Measurements from ENCODE around the gene MAD1L1.
"Not testable (repeated sequence)": the region's sequence is repeated elsewhere in the genome, so short reads cannot be mapped to it uniquely, and the experiment has no call there.

The MAD1L1 gene

DNA sequence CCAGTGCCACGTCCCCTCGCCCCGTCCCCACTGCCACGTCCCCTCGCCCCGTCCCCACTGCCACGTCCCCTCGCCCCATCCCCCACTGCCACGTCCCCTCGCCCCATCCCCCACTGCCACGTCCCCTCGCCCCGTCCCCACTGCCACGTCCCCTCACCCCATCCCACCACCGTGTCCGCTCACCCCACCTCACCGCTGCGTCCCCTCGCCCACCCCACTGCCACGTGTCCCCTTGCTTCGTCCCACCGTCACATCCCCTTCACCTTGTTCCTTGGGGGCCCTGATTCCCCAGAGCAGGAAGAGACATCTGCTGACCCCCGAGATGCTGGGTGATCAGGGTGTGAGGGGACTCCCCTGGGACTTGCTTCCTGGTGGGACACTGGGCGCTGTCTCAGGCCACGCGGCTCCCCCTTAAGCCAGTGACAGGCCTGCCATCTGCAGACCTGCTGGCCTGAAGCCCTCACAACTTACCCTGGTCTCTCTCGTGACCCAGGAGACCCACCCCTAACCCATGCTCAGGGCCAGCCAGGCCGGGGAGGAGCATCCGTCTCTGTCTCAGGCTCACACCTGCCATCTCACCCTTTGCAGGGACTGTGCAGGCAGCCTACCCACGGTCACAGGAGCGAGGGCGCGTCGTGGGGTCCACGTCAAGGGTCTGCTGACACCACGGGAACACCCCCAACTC, 302.2 kb downstream of the MAD1L1 start:
- no peak for DNase-seq

GRCh38 chr7:1929349-1929925, 303.3 kb downstream of the MAD1L1 start:
- not testable (repeated sequence) for DNase-seq

DNA sequence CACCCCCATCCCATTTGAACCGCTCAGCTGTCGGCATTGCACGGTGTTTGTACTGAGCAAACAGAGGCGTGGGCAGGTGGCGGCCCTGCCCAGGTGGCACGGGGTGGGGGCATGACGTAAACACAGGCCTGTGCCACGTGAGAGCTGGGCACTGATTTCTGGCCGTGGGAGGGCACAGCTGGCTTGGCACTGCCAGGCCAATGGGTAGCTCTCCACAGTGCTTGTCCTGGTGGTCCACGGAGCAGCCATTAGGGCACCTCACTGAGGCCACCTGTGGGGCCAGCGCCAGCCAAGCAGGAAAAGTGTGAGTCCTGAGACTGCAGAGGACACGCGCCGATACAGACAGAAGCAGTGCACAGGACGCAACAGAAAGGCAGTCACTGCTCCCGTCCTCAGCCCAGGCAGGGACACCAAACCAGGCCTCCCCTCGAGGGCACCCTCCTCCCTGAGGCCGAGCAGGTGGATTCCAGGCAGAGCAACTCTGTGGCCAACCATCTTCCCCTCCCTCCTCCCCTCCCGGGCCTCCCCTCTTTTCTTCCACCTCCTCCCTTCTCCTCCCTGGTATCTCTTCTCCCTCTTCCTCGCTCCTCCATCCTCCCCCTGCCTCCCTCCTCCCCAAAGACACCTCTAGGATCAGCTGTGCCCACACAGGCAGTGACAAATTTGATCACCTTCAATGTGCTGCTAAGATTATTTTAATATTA, 303.9 kb downstream of the MAD1L1 start:
- DNase-seq: peak; percentile 89

- no peak for DNase-seq
Measured at GRCh38 chr7:1927937-1928644, 304.7 kb downstream of the MAD1L1 start.

GRCh38 chr7:1926908-1927306, 305.8 kb downstream of the MAD1L1 start:
- DNase-seq: no peak

DNA sequence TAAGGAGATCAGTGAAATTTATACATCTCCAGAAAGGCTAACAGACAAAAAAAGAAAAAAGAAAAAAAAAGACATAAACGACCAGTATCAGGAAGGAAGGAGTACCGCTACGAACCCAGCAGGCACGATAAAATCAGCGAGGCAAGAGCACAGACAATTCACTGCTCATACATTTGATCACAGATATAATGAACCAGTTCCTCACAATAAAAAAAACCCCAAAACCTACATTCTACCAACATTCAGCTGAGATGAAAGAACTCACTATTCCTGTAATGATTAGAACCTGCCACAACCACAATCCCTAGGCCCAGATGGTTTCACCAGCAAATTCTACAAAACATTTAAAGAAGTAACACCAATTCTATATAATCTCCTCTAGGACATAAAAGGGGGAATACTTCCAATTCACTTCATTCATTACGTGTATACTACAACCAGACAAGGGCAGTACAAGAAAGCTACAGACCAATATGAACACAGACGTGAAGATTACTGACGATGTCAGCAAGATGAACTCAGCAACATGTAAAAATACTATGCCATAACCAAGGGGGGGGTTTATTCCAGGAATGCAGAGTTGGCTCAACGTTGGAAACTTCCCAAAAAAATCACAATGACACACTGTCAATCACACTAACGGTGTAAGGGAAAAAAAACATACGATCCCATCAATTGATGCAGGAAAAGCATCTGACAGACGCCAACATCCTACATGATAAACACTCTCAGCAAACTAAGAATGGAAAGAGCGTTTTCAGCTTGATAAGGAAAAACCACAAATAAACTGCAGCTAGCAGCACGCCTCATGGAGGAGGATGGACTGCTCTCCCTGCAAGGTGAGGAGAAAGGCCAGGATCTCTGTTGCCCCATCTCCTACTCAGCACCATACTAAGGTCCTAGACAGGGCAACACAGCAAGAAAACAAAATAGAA, 306.5 kb downstream of the MAD1L1 start:
- no peak for DNase-seq

DNA sequence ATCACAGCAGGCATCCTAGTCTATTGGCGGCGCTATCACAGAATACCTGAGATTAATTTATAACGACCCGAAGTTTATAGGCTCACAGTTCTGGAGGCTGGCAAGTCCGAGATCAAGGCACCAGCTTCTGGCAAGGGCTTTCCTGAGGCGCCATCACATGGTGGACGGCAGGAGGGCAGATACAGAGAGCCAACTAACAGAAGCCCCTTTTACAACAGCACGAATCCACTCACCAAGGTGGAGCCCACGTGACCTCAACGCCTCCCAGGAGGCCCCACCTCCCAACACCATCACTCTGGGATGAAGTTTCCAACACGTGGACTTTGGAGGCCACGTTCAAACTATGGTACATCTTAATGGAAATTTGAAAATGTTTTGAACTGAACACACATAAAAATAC, 307.4 kb downstream of the MAD1L1 start:
- peak; percentile 25 for DNase-seq

DNA sequence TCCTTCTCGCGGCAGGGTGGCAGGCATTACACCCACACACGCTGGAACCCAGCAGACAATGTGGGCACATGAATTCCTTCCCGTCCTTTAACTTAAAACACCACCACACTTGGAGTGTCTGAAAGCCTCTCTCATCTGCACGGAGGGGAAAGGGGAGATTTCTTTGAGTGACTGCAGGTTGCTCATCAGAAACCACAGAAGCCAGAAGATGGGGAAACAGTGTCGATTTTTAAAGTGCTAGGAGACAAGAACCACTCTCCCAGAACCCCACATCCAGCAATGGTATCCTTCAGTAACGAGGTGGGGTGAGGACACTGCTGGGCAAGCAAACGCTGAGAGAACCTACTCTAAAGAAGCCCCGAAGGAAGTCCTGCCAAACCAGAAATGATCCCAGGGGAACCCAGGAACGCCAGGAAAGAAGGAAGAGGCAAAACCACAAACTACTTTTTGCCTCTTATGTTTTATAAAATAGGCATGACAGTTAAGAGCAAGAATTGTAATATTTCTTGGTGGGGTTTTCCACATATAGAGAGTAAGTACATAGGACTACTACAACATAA, 308.4 kb downstream of the MAD1L1 start:
- no peak for DNase-seq

DNA sequence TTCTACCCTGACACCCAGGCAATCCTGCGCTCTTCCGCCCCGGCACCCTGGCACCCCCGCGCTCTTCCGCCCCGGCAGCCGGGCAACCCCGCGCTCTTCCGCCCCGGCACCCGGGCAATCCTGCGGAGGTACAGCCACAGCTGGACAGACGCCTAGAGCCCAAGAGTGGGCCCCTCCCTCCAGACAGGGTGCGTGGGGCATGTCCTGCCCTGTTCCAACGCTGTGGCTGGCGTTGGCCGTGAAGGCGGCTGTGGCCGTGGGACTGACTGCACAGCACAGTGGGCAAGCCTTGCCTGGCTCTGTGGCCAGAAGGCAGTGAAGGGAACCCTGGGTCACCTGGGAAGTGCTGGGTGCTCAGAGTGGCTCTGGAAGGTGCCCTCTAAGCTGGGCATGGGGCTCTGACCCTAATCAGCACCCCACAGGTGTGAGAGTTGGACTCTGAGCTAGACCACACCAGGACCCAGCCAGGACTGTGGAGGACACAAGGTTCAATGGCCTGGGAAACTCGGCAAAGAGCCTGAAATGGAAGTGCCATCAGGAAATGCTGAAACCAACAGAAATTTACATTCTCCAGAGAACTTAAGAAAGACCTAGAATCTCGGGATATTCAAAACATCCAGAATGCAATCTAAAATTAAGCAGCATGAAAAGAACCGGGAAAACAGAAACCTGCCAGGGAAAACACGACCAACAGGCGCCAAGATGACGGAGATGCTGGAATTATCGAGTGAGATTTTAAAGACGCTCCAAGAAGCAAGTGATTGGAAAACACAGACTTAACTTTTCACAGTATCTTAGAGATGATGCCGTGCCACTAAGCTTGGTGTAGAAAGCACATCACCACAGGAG, 309.1 kb downstream of the MAD1L1 start:
- DNase-seq: no peak

GRCh38 chr7:1922870-1923236, 309.9 kb downstream of the MAD1L1 start:
- no peak for DNase-seq

GRCh38 chr7:1922071-1922869, 310.5 kb downstream of the MAD1L1 start:
- no peak for DNase-seq

- no peak for DNase-seq
Measured at GRCh38 chr7:1920881-1921280, 311.9 kb downstream of the MAD1L1 start.

DNA sequence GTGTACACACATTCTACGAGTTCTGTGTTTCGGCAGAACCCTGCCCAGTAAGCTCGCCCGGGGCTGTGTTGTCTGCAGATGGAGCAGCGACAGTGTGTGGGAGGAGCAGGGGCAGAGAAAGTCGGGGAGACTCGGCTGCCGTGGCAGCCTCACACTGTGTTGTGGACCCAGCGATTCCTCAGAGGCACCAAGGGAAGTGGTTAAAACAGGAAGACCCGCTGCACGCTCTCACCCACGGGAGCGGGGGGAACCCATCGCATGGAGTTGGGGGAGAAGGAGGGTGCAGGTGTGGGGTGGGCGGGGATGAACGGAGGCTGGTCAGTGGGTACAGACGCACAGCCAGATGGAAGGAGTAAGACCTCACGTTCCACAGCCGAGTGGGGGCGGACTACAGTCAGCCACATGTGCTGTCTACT, 312.5 kb downstream of the MAD1L1 start:
- no peak for DNase-seq

GRCh38 chr7:1919539-1920265, 313.0 kb downstream of the MAD1L1 start:
- DNase-seq: no peak

DNA sequence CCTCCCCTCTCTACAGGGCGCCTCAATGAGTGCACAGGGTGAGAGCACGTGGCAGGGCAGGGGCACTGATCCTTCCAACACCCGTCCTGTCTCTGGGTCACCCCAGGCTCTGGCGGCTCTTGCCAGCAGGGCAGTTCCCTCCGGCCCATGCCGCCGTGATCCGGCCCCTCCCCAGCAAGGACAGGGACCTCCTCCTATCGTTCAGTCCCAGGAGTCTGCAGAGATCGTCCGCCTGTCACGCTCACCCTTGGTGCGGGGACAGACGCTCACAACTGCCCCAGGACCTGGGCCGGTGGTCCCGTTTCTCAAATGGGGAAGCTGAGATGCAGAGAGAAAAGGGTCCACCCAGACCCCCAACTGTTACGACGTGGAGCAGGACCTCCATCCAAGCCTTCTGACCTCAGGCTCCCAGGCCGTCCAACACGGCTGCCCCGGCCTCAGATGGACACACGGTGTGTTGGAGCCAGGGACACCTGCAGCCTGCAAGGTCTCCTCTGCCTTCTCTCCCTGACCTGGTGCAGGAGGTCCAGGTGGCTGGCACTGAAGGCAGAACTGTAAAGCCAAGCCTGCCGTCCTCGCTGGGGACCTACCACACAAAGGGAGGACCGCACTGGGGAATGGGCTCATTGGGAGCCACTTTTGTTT, 313.7 kb downstream of the MAD1L1 start:
- DNase-seq: no peak

- no peak for DNase-seq
Measured at GRCh38 chr7:1918063-1918645, 314.6 kb downstream of the MAD1L1 start.

GRCh38 chr7:1917221-1918062, 315.3 kb downstream of the MAD1L1 start:
- DNase-seq: no peak

DNA sequence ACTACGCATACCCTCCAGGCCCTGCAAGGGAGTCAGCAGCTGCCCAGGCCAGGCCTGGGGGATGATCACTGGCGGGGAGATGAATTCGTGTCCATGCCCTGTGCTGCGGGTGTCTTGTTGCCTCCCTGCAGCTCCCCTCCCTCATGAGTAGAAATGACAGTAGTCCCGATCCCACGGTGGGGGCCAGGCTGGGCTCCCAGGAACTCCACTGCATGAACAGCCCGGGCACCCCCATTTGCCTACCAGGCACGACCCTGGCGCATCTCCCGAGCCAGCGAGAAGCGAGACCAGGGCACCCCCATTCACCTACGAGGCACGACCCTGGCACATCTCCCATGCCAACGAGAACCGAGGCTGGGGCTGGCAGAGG, 316.2 kb downstream of the MAD1L1 start:
- no peak for DNase-seq

Measured in NCI-H510A treated with DMSO at 0.1 percent for 48 hours (cell line).